Adipose tissue (tissue), 3 donors: ENCODE measurements around the gene PLXNA4. TPM values are rescaled to one million over a fixed set of nuclear protein-coding genes. Genes with fewer than 3 reads are reported as not detected.

Experiments
- H3K27ac ChIP-seq: one replicate; pipeline ENCODE4 v1.5.1; 2013; ENCODE audit warnings: low read depth, low read length
- WGBS, 3 donors: extraction: QIAGEN DNeasy Blood & Tissue Kit; methylation state at CpG; one replicate each; pipeline ENCODE4 v1.1.7; 2013; 5-methylcytosine and 5-hydroxymethylcytosine counted together
- polyA plus RNA-seq, 3 donors: library from polyadenylated mRNA; stranded (reverse); fragments of 200-250 nt; gene quantifications; one replicate each; pipeline ENCODE4 v1.2.3, GENCODE V29; 2013
- donor health status: healthy with polysubstance abuse.
- donor health status: Bipolar disorder and iron deficiency.
- donor health status: healthy.

The PLXNA4 gene
- polyA plus RNA-seq, 3 donors: 1.6 to 38.3 (median 11.6) TPM

- H3K27ac ChIP-seq: no peak overlapping the region
- 78 to 88% (median 84%) methylated on average over 3 of the region's 3 CpGs for WGBS, 3 donors
Measured at GRCh38 chr7:132103718-132104117, 472.6 kb downstream of the PLXNA4 start.

- H3K27ac ChIP-seq: no peak overlapping the region
- 68 to 73% (median 72%) methylated on average over 10 of the region's 10 CpGs for WGBS, 3 donors
Measured at GRCh38 chr7:132102942-132103341, 473.3 kb downstream of the PLXNA4 start.

- WGBS, 3 donors: 90% methylated on average over 10 of the region's 10 CpGs
Measured at GRCh38 chr7:132102391-132102790, 473.9 kb downstream of the PLXNA4 start.

GRCh38 chr7:132100981-132101380, 475.3 kb downstream of the PLXNA4 start:
- WGBS, 3 donors: 90 to 97% (median 93%) methylated on average over 6 of the region's 6 CpGs
- H3K27ac ChIP-seq: no peak overlapping the region

More at GRCh38 chr7:132102391-132102790, 473.9 kb downstream of the PLXNA4 start:
- no peak overlapping the region for H3K27ac ChIP-seq

GRCh38 chr7:132100483-132100882, 475.8 kb downstream of the PLXNA4 start:
- 84 to 87% (median 87%) methylated on average over 3 of the region's 3 CpGs for WGBS, 3 donors
- H3K27ac ChIP-seq: no peak overlapping the region

- no peak overlapping the region for H3K27ac ChIP-seq
- WGBS, 3 donors: 81 to 87% (median 84%) methylated on average over 2 of the region's 2 CpGs
Measured at GRCh38 chr7:132099163-132099562, 477.1 kb downstream of the PLXNA4 start.

GRCh38 chr7:132098327-132098726, 477.9 kb downstream of the PLXNA4 start:
- 81 to 93% (median 86%) methylated on average over 1 of the region's 1 CpG for WGBS, 3 donors

GRCh38 chr7:132097550-132098134, 478.6 kb downstream of the PLXNA4 start:
- H3K27ac ChIP-seq: no peak overlapping the region
- 74 to 80% (median 76%) methylated on average over 9 of the region's 9 CpGs for WGBS, 3 donors

More at GRCh38 chr7:132098327-132098726, 477.9 kb downstream of the PLXNA4 start:
- H3K27ac ChIP-seq: no peak overlapping the region

GRCh38 chr7:132095111-132095765, 481.0 kb downstream of the PLXNA4 start:
- WGBS, 3 donors: 68 to 83% (median 72%) methylated on average over 5 of the region's 5 CpGs
- no peak overlapping the region for H3K27ac ChIP-seq

GRCh38 chr7:132092106-132092505, 484.2 kb downstream of the PLXNA4 start:
- 44 to 65% (median 55%) methylated on average over 4 of the region's 4 CpGs for WGBS, 3 donors
- no peak overlapping the region for H3K27ac ChIP-seq

- no peak overlapping the region for H3K27ac ChIP-seq
- WGBS, 3 donors: 55 to 67% (median 58%) methylated on average over 1 of the region's 1 CpG
Measured at GRCh38 chr7:132091706-132092105, 484.6 kb downstream of the PLXNA4 start.

GRCh38 chr7:132090444-132090843, 485.8 kb downstream of the PLXNA4 start:
- H3K27ac ChIP-seq: no peak overlapping the region
- 68 to 76% (median 75%) methylated on average over 4 of the region's 4 CpGs for WGBS, 3 donors

- 87 to 93% (median 90%) methylated on average over 3 of the region's 3 CpGs for WGBS, 3 donors
- no peak overlapping the region for H3K27ac ChIP-seq
Measured at GRCh38 chr7:132089356-132089755, 486.9 kb downstream of the PLXNA4 start.

- WGBS, 3 donors: 86 to 93% (median 88%) methylated on average over 2 of the region's 2 CpGs
- H3K27ac ChIP-seq: no peak overlapping the region
Measured at GRCh38 chr7:132087421-132087820, 488.8 kb downstream of the PLXNA4 start.

- 65 to 80% (median 71%) methylated on average over 8 of the region's 8 CpGs for WGBS, 3 donors
- no peak overlapping the region for H3K27ac ChIP-seq
Measured at GRCh38 chr7:132084776-132085388, 491.4 kb downstream of the PLXNA4 start.

- H3K27ac ChIP-seq: no peak overlapping the region
- 84 to 93% (median 89%) methylated on average over 8 of the region's 8 CpGs for WGBS, 3 donors
Measured at GRCh38 chr7:132083537-132084123, 492.6 kb downstream of the PLXNA4 start.

- 77 to 86% (median 84%) methylated on average over 10 of the region's 10 CpGs for WGBS, 3 donors
- no peak overlapping the region for H3K27ac ChIP-seq
Measured at GRCh38 chr7:132083126-132083525, 493.1 kb downstream of the PLXNA4 start.

GRCh38 chr7:132082394-132082793, 493.9 kb downstream of the PLXNA4 start:
- no peak overlapping the region for H3K27ac ChIP-seq

GRCh38 chr7:132081686-132082085, 494.6 kb downstream of the PLXNA4 start:
- WGBS, 3 donors: 82 to 88% (median 85%) methylated on average over 2 of the region's 2 CpGs
- no peak overlapping the region for H3K27ac ChIP-seq

More at GRCh38 chr7:132082394-132082793, 493.9 kb downstream of the PLXNA4 start:
- 58 to 86% (median 79%) methylated on average over 1 of the region's 1 CpG for WGBS, 3 donors
